ENCODE results near the gene NUDT21.
A peak's percentile ranks its signal among the peaks of the same experiment; 100 is the strongest.
"Not testable (repeated sequence)": the region's sequence is repeated elsewhere in the genome, so short reads cannot be mapped to it uniquely, and the experiment has no call there.

Gene NUDT21

DNA sequence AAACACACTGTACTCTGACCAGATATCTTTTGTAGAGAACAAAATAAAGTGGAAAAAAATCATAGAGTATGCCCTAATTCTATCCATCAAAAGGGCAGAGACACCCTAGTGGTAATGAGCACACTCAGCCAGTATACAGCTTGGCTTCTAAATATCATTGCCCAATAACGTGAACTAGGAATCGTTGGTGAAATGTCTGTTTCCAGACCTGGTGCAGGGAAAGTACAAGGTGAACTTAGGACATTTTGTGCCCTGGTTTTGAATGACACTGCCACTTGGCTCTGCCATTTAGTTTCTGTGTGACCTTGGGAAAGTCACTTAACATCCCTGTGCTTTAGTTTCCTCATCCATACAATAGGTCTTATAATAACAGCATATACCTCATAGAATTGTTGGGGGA lies 39.5 kb downstream of the NUDT21 start:
- H3K4me3 ChIP-seq (ENCODE audit: low read length), result no peak overlapping the region
- H3K9me3 ChIP-seq (replicated peaks; ENCODE audit: low read length), result no peaks in the 10 kb centered on the region
- H3K4me2 ChIP-seq (ENCODE audit: low read length), result no peak overlapping the region
- no peaks in the 10 kb centered on the region for H3K27me3 ChIP-seq (ENCODE audit: control insufficient read depth, insufficient read depth, low read length)
- peaks cover 28% of the 10 kb centered on the region for H3K36me3 ChIP-seq (ENCODE audit: insufficient read depth, low read length)
- H3K4me1 ChIP-seq (ENCODE audit: control insufficient read depth, insufficient read depth, low read length), result peaks cover 15% of the 10 kb centered on the region
- no peak overlapping the region for H3K9ac ChIP-seq (ENCODE audit: low read depth, low read length)

DNA sequence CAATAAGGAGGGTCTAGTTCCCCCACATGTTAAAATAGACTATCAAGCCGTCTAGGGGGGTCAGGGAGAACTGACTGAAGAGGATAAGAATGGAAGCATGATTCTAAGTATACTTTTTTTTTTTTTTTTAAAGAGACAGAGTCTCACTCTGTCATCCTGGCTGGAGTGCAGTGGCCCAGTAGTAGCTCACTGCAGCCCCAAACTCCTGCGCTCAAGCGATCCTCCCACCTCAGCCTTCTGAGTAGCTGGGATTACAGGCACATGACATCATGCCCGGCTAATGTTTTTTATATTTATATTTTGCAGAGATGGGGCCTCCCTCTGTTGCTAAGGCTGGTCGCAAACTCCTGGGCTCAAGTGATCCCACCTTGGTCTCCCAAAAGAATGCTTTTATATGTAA lies 40.0 kb downstream of the NUDT21 start:
- H3K27me3 ChIP-seq (ENCODE audit: control insufficient read depth, insufficient read depth, low read length), result no peaks in the 10 kb centered on the region
- no peak overlapping the region for H3K9ac ChIP-seq (ENCODE audit: low read depth, low read length)
- H3K4me3 ChIP-seq (ENCODE audit: low read length), result no peak overlapping the region
- no peaks in the 10 kb centered on the region for H3K9me3 ChIP-seq (replicated peaks; ENCODE audit: low read length)
- peaks cover 15% of the 10 kb centered on the region for H3K4me1 ChIP-seq (ENCODE audit: control insufficient read depth, insufficient read depth, low read length)
- no peak overlapping the region for H3K4me2 ChIP-seq (ENCODE audit: low read length)
- H3K36me3 ChIP-seq (ENCODE audit: insufficient read depth, low read length), result peaks cover 28% of the 10 kb centered on the region

DNA sequence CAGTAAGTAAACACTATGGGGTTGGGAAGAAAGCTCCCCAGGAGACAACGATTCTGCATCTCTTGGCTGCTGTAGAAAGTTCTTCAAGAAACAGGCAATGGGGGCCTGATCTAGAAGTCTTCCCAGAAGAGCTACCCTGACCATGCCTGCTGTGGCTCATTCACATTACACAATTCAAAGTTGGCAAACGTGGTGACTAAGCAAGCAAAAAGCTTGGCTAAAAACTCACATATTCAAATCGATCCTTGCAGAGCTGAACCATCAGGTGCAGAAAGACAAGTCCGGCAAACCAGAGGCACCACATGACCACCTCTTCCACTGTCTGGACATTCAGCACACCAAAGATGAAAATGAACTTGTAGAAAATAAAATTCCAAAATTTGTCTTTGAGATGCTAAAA lies 41.9 kb downstream of the NUDT21 start:
- no peaks in the 10 kb centered on the region for H3K9me3 ChIP-seq (replicated peaks; ENCODE audit: low read length)
- H3K27me3 ChIP-seq (ENCODE audit: control insufficient read depth, insufficient read depth, low read length), result no peaks in the 10 kb centered on the region
- H3K36me3 ChIP-seq (ENCODE audit: insufficient read depth, low read length), result peaks cover 44% of the 10 kb centered on the region
- no peak overlapping the region for H3K4me2 ChIP-seq (ENCODE audit: low read length)
- no peak overlapping the region for H3K9ac ChIP-seq (ENCODE audit: low read depth, low read length)
- H3K4me1 ChIP-seq (ENCODE audit: control insufficient read depth, insufficient read depth, low read length), result peaks cover 9% of the 10 kb centered on the region
- H3K4me3 ChIP-seq (ENCODE audit: low read length), result no peak overlapping the region

DNA sequence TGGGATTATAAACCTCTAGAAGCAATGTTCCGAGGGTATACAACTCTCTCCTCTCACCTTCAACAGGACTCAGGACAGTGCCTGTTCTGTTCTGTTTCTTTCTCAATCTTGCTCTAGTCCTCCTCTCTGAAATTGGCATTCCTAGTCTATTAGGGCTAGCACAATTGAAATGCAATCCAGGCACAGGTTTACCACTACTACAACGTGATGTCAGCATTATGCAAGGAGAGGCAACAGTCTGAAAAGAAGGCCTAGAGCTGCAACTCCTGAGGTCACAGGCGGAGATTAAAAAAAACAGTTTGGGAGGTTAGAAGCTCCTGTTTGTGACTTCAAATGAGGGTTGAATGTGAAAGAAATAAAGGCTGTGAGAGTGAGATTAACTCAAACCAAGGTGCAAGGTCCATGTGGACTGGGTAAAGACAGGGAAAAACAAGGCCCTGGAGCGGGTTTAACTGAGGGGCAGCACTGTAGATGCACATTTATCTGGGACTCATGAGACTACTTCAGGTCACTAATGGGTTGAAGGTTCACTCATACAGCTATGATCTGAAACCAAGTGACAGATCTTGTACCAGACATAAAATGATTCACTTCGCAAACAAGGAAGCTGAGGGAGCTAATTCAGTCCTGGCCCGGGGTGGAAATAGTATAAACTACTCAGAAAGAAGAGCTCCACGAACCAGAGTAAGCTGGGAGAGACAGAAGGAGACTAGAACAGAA lies 42.6 kb downstream of the NUDT21 start:
- Histone ChIP-seq H3K27me3 (ENCODE audit: control insufficient read depth, insufficient read depth, low read length) (no peaks in the 10 kb centered on the region), H3K4me3 (ENCODE audit: low read length) (no peak overlapping the region), H3K9ac (ENCODE audit: low read depth, low read length) (no peak overlapping the region), H3K36me3 (ENCODE audit: insufficient read depth, low read length) (peaks cover 49% of the 10 kb centered on the region), H3K9me3 (replicated peaks; ENCODE audit: low read length) (no peaks in the 10 kb centered on the region), H3K4me1 (ENCODE audit: control insufficient read depth, insufficient read depth, low read length) (peaks cover 9% of the 10 kb centered on the region), H3K4me2 (ENCODE audit: low read length) (no peak overlapping the region)

DNA sequence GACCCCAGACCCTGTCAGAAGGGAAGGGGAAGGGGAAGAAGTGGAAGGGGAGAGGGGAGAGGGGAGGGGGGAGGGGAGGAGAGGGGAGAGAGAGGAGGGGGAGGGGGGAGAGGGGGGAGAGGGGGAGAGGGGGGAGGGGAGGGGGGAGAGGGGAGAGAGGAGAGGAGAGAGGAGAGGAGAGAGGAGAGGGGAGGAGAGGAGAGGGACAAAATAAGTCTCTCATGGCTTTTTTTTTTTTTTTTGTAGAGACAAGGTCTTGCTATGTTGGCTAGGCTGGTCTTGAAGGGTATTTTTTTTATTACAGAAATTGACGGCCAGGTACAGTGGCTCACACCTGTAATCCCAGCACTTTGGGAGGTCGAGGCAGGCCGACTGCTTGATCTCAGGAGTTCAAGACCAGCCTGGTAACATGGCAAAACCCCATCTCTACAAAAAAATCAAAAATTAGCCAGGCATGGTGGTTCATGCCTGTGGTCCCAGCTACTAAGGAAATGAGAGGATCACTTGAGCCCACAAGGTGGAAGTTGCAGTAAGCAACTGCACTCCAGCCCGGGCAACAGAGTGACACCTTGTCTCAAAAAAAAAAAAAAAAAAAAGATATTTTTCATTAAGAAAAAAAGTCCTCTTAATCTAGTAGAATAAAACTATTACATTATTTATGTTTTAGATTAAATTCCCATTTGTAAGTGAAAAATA lies 45.0 kb downstream of the NUDT21 start:
- no peaks in the 10 kb centered on the region for H3K9me3 ChIP-seq (replicated peaks; ENCODE audit: low read length)
- no peak overlapping the region for H3K4me2 ChIP-seq (ENCODE audit: low read length)
- H3K4me1 ChIP-seq (ENCODE audit: control insufficient read depth, insufficient read depth, low read length), result peaks cover 9% of the 10 kb centered on the region
- no peaks in the 10 kb centered on the region for H3K27me3 ChIP-seq (ENCODE audit: control insufficient read depth, insufficient read depth, low read length)
- peaks cover 61% of the 10 kb centered on the region for H3K36me3 ChIP-seq (ENCODE audit: insufficient read depth, low read length)
- H3K9ac ChIP-seq (ENCODE audit: low read depth, low read length), result no peak overlapping the region
- H3K4me3 ChIP-seq (ENCODE audit: low read length), result no peak overlapping the region

DNA sequence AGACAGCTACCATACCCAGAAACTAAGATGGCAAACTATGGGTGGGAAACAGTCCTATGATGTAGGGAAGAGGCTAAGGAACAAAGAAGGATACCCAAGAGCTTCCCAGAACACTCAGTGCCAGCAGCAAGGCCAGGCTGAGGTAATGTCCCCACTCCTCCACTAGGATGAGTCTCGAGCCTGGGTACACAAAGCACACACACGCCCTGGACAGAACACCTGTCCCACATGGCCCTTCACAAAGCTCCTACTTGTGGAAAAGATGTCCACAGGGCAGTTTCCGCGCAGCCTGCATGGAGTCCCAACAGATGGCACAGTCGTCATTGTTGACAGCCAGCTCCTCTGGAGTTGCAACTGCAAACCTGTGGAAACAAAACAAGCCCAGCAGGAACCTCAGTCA lies 49.6 kb downstream of the NUDT21 start:
- no peak overlapping the region for H3K4me3 ChIP-seq (ENCODE audit: low read length)
- no peak overlapping the region for H3K4me2 ChIP-seq (ENCODE audit: low read length)
- no peaks in the 10 kb centered on the region for H3K9me3 ChIP-seq (replicated peaks; ENCODE audit: low read length)
- H3K4me1 ChIP-seq (ENCODE audit: control insufficient read depth, insufficient read depth, low read length), result no peaks in the 10 kb centered on the region
- H3K27me3 ChIP-seq (ENCODE audit: control insufficient read depth, insufficient read depth, low read length), result no peaks in the 10 kb centered on the region
- H3K9ac ChIP-seq (ENCODE audit: low read depth, low read length), result no peak overlapping the region
- peaks cover 53% of the 10 kb centered on the region for H3K36me3 ChIP-seq (ENCODE audit: insufficient read depth, low read length)

DNA sequence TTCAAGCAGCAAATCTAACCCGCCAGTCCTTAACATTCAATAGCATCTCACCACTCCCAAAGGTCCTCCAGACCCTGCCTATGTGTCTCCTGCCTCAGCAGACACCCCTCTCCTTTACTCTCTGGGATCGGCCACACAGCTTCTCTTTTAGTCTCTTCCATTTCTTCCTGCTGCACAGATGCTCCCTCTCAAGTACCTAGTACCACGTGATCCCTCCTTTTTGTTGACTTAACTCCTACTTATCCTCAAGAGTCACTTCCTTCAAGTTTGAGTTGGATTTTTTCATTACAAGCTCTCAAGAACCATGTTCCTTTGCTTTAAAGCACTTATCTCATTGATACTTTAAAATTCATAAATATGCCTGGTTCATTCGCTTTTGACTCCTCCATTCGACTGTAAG lies 50.7 kb downstream of the NUDT21 start:
- no peaks in the 10 kb centered on the region for H3K27me3 ChIP-seq (ENCODE audit: control insufficient read depth, insufficient read depth, low read length)

DNA sequence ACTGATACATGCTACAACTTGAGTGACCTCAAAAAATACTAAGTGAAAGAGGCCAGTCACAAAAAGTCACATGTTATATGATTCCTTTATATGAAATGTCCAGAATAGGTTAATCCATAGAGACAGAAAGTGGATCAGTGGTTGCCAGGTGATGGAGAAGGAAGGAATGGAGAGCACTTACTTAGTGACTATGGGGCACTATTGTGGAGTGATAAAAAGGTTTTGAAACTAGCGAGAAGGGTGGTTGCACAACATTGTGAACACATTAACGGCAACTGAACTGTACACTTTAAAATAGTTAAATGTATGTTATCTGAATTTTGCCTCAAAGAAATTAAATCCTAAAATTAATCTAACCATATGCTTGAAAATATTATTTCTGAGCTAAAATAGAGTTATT lies 51.6 kb downstream of the NUDT21 start:
- Histone ChIP-seq H3K27me3 (ENCODE audit: control insufficient read depth, insufficient read depth, low read length) (no peaks in the 10 kb centered on the region), H3K4me1 (ENCODE audit: control insufficient read depth, insufficient read depth, low read length) (no peaks in the 10 kb centered on the region), H3K9me3 (replicated peaks; ENCODE audit: low read length) (no peaks in the 10 kb centered on the region), H3K9ac (ENCODE audit: low read depth, low read length) (no peak overlapping the region), H3K4me2 (ENCODE audit: low read length) (no peak overlapping the region), H3K36me3 (ENCODE audit: insufficient read depth, low read length) (peaks cover 40% of the 10 kb centered on the region), H3K4me3 (ENCODE audit: low read length) (no peak overlapping the region)

More for the DNA sequence above, 50.7 kb downstream of the NUDT21 start:
- H3K9ac ChIP-seq (ENCODE audit: low read depth, low read length), result no peak overlapping the region
- peaks cover 49% of the 10 kb centered on the region for H3K36me3 ChIP-seq (ENCODE audit: insufficient read depth, low read length)
- no peaks in the 10 kb centered on the region for H3K4me1 ChIP-seq (ENCODE audit: control insufficient read depth, insufficient read depth, low read length)
- no peak overlapping the region for H3K4me3 ChIP-seq (ENCODE audit: low read length)
- H3K4me2 ChIP-seq (ENCODE audit: low read length), result no peak overlapping the region
- H3K9me3 ChIP-seq (replicated peaks; ENCODE audit: low read length), result no peaks in the 10 kb centered on the region

DNA sequence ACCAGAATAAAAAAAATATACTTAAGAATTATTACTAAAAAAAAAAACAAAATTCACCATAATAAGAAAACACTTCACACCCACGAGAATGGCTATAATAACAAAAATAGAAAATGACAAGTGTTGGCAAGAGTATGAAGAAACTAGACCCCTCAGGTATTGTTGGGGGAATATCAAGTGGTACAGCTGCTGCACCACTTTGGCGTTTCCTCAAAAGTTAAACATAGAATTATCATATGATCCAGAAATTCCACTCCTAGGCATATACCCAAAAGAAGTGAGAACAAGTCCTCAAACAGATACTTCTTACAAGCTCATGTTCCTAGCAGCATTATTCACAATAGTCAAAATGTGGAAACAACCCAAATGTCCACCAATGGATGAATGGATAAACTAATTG lies 52.1 kb downstream of the NUDT21 start:
- Histone ChIP-seq H3K4me3 (ENCODE audit: low read length) (no peak overlapping the region), H3K27me3 (ENCODE audit: control insufficient read depth, insufficient read depth, low read length) (no peaks in the 10 kb centered on the region), H3K9me3 (replicated peaks; ENCODE audit: low read length) (no peaks in the 10 kb centered on the region), H3K36me3 (ENCODE audit: insufficient read depth, low read length) (peaks cover 36% of the 10 kb centered on the region), H3K4me2 (ENCODE audit: low read length) (no peak overlapping the region), H3K4me1 (ENCODE audit: control insufficient read depth, insufficient read depth, low read length) (no peaks in the 10 kb centered on the region), H3K9ac (ENCODE audit: low read depth, low read length) (no peak overlapping the region)

DNA sequence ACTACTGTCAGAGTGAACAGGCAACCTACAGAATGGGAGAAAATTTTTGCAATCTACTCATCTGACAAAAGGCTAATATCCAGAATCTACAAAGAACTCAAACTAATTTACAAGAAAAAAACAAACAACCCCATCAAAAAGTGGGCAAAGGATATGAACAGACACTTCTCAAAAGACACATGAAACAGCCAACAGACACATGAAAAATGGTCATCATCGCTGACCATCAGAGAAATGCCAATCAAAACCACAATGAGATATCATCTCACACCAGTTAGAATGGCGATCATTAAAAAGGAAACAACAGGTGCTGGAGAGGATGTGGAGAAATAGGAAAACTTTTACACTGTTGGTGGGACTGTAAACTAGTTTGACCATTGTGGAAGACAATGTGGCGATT lies 54.4 kb downstream of the NUDT21 start:
- not testable (repeated sequence) for H3K27me3 ChIP-seq (ENCODE audit: control insufficient read depth, insufficient read depth, low read length)
- H3K36me3 ChIP-seq (ENCODE audit: insufficient read depth, low read length), result peaks cover 19% of the 10 kb centered on the region

DNA sequence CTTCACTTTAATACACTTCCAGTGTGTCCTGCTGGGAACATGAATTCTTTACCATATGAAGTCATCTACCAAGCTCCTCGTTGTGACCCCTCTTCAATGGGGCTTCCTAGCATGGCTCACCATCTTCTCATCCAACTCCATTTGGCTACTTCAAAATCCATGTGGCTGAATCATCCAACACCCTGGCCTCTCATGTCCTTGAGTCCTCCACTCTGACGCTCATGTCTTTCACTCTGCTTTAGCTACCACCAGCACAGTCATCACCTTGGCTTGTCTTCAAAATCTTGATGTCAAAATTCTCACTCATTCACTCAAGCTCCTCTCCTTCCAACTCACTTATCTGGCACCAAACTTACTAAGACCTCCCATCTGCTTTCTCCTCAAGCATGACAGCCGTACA lies 61.6 kb downstream of the NUDT21 start:
- H3K4me3 ChIP-seq (ENCODE audit: low read length), result no peak overlapping the region
- peaks cover 18% of the 10 kb centered on the region for H3K4me1 ChIP-seq (ENCODE audit: control insufficient read depth, insufficient read depth, low read length)
- H3K9me3 ChIP-seq (replicated peaks; ENCODE audit: low read length), result no peaks in the 10 kb centered on the region
- H3K27me3 ChIP-seq (ENCODE audit: control insufficient read depth, insufficient read depth, low read length), result no peaks in the 10 kb centered on the region
- peak overlapping the region; percentile 26 for H3K4me2 ChIP-seq (ENCODE audit: low read length)
- peak overlapping the region; percentile 28 for H3K9ac ChIP-seq (ENCODE audit: low read depth, low read length)
- H3K36me3 ChIP-seq (ENCODE audit: insufficient read depth, low read length), result peaks cover 21% of the 10 kb centered on the region

More for the DNA sequence above, 54.4 kb downstream of the NUDT21 start:
- not testable (repeated sequence) for H3K4me1 ChIP-seq (ENCODE audit: control insufficient read depth, insufficient read depth, low read length); H3K9ac ChIP-seq (ENCODE audit: low read depth, low read length); H3K9me3 ChIP-seq (replicated peaks; ENCODE audit: low read length); H3K4me3 ChIP-seq (ENCODE audit: low read length); H3K4me2 ChIP-seq (ENCODE audit: low read length)

DNA sequence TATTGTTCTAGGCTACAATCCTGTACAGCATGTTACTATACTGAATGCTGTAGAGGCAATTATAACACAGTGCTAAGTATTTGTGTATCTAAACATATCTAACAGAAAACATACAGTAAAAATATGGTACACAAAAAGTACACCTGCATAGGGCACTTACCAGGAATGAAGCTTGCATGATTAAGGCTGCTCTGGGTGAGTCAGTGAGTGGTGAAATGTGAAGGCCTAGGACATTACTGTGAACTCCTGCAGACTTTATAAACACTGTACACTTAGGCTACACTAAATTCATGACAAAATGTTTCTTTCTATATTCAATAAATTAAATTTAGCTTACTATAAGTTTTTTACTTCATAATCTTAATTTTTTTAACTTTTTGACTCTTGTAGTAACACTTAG lies 62.9 kb downstream of the NUDT21 start:
- H3K4me3 ChIP-seq (ENCODE audit: low read length), result no peak overlapping the region
- H3K36me3 ChIP-seq (ENCODE audit: insufficient read depth, low read length), result peaks cover 35% of the 10 kb centered on the region
- no peak overlapping the region for H3K9ac ChIP-seq (ENCODE audit: low read depth, low read length)
- no peak overlapping the region for H3K4me2 ChIP-seq (ENCODE audit: low read length)
- no peaks in the 10 kb centered on the region for H3K9me3 ChIP-seq (replicated peaks; ENCODE audit: low read length)
- H3K27me3 ChIP-seq (ENCODE audit: control insufficient read depth, insufficient read depth, low read length), result no peaks in the 10 kb centered on the region
- peaks cover 18% of the 10 kb centered on the region for H3K4me1 ChIP-seq (ENCODE audit: control insufficient read depth, insufficient read depth, low read length)

Measured in skeletal muscle satellite cell (primary cell).